HG02852 (cell line): ENCODE results near the gene GBE1.

Source experiments
- ATAC-seq: cut with Tn5 transposase; IDR thresholded peaks from one replicate; pipeline ENCODE4 v1.9.1; 2021; ENCODE audit warnings: mild to moderate bottlenecking, moderate library complexity; ENCODE audit not compliant: unreplicated experiment

Gene GBE1

DNA sequence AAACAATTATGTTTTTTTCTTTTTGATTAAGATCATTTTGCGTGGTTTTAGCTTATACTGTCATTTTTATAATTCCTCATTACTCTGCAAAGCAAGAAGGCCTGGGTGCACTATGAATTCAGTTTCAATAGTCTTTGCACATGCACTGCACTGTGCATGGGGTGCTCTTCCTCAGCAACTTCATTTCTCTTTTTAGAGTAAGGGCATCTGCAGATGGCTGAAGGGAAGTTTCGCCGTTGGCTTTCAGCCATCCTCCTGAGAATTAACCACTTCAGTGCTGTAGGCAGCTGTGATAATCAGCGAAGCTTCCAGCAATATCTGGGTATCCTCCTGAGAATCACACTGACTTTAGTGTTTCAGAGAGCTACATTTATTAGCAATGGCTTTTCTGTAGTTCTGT, 284.8 kb downstream of the GBE1 start:
- no peak for ATAC-seq

GRCh38 chr3:81472600-81473362, 288.7 kb downstream of the GBE1 start:
- no peak for ATAC-seq

DNA sequence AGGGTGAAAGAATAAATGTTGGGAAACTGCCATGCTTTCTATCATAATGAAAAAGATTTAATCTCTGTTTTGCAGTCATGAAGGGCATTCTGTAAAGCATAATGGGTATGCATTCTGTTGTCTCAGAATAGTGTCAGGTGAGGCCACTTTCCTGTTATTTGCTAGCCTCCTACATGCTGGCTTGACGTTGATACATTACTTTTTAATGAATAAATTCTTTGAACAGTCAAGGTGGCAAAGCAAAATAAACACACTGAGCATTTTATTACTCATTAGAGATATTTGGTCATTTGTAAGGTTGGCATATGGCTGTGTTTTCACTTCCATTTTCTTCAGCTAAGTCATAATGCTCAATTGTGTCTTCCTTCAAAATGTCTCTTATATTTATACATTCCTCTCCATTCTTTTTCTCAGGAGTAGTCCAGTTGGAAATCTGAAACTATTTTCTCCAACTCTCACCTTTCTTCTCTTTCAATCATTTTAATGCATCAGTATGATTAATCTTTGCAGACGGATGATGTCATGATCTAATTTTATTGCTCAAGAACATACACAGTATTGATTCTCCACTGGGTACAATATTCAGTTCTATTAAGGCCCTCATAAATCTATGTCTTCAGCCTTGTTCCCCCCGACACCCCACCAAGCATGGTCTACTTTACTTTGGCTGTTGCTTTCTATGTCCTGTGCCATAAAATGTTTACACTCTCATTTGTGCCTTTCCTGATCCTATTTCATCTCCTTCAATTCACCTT, 290.7 kb downstream of the GBE1 start:
- ATAC-seq = no peak

DNA sequence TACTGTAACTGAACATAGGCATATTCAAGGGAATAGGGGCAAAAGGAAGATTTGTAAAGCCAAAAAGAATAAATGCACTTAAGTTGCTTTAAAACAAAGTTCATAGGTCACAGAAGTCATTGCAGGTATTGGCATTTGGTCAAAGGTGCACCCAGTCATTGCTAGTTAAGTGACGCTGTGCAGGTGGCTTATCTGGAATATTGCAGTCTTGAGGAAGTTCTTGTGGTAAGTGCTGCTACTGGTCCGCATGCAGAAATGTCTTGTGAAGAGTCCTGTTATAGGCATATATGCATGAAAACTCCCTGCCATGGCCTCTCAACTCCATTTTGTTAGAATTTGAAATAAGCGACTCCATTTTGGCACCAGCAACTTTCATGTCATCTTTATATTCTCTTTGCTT, 293.1 kb downstream of the GBE1 start:
- ATAC-seq = no peak

- no peak for ATAC-seq
These were observed 295.3 kb downstream of the GBE1 start for GRCh38 chr3:81466201-81466560.

GRCh38 chr3:81465510-81466200, 295.8 kb downstream of the GBE1 start:
- no peak for ATAC-seq

DNA sequence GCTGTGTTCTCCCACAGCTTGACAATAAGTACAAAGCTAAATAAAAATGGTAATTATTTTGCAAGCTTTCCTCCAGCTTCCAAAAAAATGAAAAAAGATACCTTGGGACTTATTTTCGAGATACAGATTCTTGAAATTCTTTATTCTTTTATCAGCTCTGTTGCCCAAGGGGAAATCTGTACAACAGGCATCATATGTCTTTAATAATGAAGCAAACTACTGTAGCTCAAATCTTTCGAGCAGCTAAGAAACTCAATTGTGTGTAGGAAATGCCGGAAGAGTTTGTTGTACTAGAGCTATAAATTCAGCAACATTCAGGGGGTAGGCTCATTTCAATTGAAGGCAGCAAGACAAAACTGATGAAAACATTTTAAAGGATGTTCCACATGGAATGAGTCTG, 297.7 kb downstream of the GBE1 start:
- no peak for ATAC-seq

GRCh38 chr3:81462921-81463320, 298.5 kb downstream of the GBE1 start:
- no peak for ATAC-seq

- no peak for ATAC-seq
These were observed 301.7 kb downstream of the GBE1 start for GRCh38 chr3:81459733-81460132.

- ATAC-seq = no peak
These were observed 309.0 kb downstream of the GBE1 start for GRCh38 chr3:81452418-81452817.

DNA sequence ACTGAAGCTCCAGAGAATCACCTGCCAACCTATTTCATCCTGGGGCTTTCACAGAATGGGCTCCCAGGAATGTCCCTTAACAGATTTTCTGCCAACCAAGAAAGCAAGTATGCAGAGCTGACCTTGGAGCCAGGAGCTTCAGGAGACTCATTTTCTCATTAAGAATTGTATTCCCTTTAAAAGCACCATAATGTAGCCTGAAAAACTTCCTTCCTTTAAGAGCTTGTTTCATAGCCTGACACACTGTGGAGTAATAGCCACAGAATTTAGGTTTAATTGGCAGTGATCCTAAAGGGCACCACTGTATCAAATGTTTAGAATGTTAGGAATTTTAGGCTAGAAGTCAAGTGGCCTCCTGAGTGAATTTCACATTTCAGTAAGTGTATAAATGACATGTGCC, 309.8 kb downstream of the GBE1 start:
- ATAC-seq = no peak

DNA sequence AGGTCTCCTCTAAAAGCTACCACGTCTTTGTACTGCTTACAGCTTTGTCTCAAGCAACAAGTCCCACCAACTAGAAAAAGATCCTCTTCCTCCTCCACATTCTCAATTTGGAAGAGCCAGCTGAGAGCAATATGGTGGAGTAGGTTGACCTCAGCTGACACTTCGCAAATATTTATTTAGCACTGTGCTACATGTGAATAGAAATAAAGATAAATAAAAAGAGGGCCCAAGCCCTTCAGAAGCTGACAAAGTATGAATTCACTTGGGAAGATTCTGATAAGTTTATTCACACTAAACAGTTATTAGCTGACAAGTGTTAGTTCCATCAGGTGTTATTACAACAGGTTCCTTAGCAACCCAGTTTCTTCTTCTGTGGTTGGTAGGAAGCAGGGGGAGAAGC, 310.3 kb downstream of the GBE1 start:
- ATAC-seq = no peak

DNA sequence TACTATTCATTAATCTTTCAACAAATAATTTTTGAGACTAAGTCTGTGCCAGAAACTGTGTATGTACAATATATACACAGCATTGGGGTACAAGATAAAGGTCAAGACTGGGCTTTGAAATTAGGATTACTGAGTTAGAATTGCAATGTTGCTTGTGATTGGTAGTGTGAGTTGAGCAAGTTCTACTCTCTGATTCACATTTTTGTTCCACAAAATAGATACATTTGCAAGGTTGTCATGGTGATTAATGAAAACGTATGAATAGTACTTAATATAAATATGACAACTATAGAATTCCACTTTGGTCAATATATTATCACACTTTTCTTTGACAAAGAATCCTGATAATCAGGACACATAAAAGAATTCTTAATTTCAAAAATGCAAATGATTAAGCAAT, 314.6 kb downstream of the GBE1 start:
- ATAC-seq = no peak

- ATAC-seq = no peak
These were observed 315.7 kb downstream of the GBE1 start for GRCh38 chr3:81445712-81446111.

DNA sequence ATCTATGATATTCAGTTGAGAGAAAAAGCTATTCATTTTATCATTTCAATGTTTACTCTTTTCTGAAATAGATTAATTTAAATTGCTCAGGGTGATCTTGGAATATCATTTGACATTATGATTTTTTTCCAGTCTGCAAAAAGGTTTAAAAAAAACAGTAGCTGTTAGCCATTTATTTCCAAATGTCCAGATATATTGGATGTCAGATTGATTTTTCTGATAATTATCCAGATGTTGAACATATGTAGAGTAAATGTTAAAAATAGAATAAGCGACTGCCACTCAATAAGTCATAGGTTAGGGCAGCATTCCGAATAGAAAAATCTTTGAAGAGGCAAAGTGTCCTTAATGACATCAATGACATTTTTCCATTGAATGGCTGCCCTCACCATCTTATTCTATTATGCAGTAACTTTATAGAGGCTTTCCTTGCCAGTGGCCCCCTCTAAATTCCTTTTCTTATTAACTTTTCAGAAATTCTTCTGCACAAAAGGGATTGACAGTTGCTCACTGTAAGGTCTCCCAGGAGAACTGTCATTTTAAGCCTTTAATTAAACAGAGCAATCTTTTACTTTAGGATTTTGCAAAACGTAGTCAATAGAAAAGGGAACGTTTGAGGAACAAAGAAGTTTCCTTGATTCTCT, 316.5 kb downstream of the GBE1 start:
- no peak for ATAC-seq

DNA sequence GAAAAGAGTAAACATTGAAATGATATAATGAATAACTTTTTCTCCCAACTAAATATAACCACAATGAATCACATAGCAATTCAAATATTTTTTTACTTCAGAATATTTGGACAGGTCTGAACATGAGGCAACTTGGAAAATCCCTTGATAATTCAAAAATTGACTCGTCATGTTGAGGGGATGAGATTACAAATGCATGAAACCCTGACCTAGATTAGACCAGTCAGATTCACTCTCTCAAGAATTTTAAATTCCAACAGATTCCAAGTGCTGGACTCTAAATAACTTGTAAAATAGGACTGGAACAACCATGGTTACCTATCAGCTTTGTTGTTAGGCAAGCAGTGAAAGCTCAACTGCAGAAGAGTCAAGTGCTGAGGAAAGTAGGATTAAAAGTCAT, 317.5 kb downstream of the GBE1 start:
- no peak for ATAC-seq

DNA sequence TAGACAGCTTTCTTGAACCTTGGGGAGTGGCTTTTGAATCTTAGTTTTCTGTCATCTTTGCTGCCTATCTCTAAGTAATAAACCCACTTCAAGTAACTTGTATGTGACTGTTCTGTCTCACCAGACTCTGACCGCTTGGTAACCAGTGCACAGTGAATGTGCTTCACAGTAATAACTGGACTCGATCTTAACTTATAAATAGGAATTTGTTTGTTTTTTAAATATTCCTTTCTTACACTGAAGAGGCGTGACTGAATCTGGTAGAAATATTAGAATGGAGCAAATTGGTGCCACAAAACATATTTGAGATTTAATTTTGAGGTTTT, 318.0 kb downstream of the GBE1 start:
- no peak for ATAC-seq

DNA sequence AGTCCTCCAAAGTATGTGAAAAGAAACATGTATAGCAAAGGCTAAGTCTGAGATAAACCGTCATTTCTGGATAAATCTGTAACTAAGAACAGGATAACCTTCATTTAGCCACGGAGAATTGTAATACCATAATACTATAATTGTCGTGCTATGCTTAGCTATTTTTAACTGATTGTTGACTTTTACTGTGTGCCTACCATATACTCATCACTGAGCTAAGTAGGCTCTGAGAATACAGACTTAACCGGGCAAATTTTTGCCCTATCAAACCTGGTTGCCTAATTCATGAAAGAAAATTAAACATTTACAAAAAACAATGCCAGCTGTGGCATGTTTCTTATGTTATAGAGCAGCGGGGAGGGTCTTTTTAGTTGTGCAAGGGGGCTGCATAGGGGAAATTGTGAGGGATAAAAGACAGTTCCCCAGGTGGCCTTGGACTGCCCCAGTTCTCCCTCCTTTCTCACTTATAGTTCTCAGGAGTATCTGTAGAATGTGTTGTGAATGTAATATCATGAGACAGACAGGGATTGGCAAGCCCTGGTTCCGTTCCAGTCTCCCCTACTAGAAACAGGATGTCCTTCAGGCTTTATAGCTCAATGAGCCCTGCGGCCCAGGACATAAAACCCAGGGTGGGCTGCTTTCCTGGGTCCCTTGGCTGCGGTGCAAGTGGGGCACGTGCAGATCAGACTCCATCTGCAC, 318.5 kb downstream of the GBE1 start:
- ATAC-seq = no peak

DNA sequence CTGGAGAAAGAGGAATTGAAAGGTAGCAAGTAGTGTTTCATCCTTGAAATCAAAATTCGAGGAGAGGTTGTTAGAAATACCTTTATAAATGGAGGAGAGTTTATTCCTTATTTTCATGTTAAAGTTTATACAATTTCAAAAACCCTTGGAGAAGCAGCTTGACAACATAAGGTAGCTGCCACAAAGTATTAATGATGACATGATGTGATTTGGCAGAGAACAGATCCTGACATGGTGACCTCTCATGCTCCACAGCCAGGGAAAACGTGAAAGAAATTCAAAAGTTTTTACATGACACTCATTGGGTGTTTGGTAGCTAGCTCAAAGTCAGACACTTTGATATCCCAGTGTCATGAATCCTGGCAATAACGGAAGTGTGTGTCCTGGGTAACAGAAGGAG, 320.8 kb downstream of the GBE1 start:
- ATAC-seq = no peak
